Tracheal epithelial cell (primary cell): ENCODE data around the gene RAP1GAP. TPM values are rescaled to one million over a fixed set of nuclear protein-coding genes. Genes with fewer than 3 reads are reported as not detected.

Experiments used
- total RNA-seq: library from RNA; depleted of rRNA; stranded (reverse); fragments of >200 nt; gene quantifications from 2 replicates; pipeline ENCODE4 v1.2.1, GENCODE V29; 2014

RAP1GAP gene
- 1.2 and 1.5 TPM in 2 replicates for total RNA-seq

GRCh38 chr1:21669258-21670058 lies at the start of gene RAP1GAP:
Gene RAP1GAP (minus strand): TSS chr1:21669357. CDS start chr1:21620032, 49,325 bp downstream.

Other genes with a start within 250 kb of the RAP1GAP start
- 9.6 and 11.6 TPM in 2 replicates for gene NBPF3, start 229.2 kb downstream of the RAP1GAP start, total RNA-seq
- not detected in 2 replicates for gene ALPL, start 159.9 kb downstream of the RAP1GAP start, total RNA-seq
- 20.5 and 22.4 TPM in 2 replicates for gene USP48, start 113.8 kb upstream of the RAP1GAP start, total RNA-seq
- not detected in 2 replicates for gene LDLRAD2, start 142.9 kb upstream of the RAP1GAP start, total RNA-seq